Stimulated activated CD8-positive, alpha-beta memory T cell treated with anti-CD3 and anti-CD28 coated beads, Interleukin-2, amount 100 ng/mL, for 48 hours (primary cell): ENCODE measurements around the gene SAMHD1.
"Not testable (repeated sequence)": the region's sequence is repeated elsewhere in the genome, so short reads cannot be mapped to it uniquely, and the experiment has no call there.

Experiments used
- DNase-seq, 2 donors: peaks; one replicate each; pipeline ENCODE4 v3.0.0-alpha.2; 2020; ENCODE audit warnings: low read depth in 2 of 2

SAMHD1 gene

DNA sequence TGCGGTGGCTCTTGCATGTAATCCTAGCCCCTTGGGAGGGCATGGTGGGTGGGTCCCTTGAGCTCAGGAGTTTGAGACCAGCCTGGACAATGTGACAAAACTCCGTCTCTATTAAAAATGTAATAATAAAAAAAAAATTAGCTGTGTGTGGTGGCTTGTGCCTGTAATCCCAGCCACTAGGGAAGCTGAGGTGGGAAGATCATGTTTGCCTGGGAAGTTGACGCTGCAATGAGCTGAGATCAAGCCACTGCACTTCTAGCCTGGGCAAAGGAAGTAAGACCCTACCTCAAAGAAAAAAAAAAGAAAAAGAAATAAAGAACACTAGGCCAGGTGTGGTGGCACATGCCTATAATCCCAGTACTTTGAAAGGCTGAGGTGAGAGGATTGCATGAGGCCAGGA is 4.5 kb upstream of the SAMHD1 start:
- DNase-seq: no peak

DNA sequence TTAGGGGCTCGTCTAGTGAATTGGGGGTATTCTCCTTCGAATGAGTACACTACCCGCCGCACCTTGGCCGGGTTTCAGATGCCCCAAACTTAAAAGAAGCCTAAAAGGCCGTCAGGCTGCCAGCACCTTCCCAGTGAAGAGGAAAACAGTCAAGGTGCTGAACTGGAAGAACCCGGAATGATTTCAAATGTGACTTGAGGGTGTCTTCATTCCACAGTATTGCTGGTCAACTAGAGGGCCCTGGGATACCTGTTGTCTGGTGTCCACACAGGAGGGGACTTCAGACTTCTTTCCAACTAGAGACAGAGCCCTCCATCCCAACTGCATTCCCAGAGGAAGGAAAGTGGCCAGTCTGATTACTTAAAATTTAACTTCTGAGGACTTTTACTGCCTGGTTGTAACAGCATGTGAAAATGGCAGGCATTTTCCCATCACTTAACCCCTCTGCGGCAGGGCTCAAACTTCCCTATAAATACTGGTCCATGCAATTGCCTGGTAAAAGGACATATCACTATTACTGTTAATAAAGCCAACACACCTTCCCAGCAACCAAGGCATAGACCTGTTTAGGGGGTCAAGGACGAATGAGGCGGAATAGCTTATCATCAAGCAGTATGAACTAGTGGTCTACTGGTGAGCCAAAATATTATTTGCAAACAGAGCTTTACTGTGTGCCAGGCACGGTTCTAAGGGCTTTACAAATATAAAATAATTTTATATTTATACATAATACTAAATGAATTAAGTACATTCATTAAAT is 651 bp upstream of the SAMHD1 start:
- no peak for DNase-seq

DNA sequence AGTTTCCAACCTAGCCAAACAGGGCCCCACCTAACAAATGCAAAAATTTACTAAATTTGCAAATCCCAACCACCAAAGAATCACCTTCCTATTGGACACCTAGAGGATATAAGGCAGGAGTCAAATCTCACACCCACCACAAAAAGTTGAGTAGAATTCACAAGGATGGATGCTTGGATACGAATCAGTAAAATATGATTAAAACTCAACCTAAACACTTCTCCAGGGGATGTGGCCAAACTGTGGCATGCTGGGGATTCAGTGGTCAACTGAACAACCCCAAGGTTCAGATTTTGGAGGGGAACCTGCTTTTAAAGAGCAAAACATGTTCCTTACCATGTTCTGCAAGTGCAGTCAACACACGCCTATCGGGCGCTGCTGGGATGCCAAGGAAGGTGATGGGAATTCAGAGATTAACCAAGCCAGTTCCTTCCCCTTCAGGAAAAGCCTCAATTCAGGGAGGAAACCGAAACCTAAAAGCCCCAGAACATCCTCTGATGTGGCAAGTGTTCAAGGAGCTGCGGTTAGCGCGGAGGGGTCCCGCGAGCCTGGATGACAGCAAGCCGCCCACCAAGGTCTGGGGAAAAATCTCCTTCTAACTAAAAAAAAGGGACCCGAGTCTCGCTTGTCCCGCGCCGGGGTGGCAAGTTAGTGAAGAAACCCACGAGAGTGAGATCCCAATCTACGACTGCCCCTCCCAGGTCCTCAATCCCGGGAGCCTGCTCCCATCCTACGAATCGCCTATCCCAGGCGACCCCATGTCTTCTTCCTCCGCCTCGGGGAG is 902 bp downstream of the SAMHD1 start:
- DNase-seq: peak in 1 of 2 donors; percentile 18

DNA sequence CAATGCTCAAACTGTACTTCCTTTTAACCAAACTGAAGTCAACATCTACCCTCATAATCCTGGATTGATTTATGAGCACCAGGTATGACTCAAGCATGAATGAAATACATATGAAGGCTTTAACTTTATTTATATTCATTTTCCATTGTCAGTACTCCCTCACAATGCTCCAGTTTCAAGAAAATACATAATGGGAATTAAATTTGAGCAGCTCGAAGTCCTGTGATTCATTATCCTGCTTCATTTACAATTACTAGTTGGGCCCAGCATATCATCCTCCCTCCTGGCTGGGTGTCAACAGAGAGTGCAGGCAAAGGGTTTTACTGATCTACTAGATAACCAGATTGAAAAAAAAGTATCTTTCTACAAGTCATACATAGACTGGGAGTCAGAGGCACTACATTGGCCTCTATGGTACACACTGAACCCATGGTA is 10.1 kb downstream of the SAMHD1 start:
- no peak for DNase-seq

- DNase-seq: no peak
These were observed 14.1 kb downstream of the SAMHD1 start for GRCh38 chr20:36937402-36937770.

DNA sequence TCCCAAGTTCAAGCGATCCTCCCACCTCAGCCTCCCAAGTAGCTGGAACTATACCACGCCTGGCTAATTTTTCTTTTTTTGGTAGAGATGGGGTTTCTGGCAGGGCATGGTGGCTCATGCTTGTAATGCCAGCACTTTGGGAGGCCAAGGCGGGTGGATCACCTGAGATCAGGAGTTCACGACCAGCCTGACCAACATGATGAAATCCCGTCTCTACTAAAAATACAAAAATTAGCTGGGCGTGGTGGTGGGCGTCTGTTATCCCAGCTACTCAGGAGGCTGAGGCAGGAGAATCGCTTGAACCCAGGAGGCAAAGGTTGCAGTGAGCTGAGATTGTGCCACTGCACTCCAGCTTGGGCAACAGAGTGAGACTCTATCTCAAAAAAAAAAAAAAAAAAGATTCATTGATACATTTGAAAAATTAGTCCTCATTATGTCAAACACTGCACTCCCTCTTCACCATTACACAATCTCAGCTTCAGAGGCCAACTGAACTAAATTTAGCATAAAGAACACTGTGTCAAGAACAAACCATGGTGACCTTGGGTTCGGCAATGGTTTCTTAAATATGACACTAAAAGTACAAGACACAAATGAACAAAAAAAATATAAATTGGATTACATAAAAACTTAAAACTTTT is 14.6 kb downstream of the SAMHD1 start:
- DNase-seq: not testable (repeated sequence)

- DNase-seq: no peak
These were observed 15.2 kb downstream of the SAMHD1 start for GRCh38 chr20:36936341-36936740.

GRCh38 chr20:36933571-36933970 is 17.9 kb downstream of the SAMHD1 start:
- DNase-seq: not testable (repeated sequence)

DNA sequence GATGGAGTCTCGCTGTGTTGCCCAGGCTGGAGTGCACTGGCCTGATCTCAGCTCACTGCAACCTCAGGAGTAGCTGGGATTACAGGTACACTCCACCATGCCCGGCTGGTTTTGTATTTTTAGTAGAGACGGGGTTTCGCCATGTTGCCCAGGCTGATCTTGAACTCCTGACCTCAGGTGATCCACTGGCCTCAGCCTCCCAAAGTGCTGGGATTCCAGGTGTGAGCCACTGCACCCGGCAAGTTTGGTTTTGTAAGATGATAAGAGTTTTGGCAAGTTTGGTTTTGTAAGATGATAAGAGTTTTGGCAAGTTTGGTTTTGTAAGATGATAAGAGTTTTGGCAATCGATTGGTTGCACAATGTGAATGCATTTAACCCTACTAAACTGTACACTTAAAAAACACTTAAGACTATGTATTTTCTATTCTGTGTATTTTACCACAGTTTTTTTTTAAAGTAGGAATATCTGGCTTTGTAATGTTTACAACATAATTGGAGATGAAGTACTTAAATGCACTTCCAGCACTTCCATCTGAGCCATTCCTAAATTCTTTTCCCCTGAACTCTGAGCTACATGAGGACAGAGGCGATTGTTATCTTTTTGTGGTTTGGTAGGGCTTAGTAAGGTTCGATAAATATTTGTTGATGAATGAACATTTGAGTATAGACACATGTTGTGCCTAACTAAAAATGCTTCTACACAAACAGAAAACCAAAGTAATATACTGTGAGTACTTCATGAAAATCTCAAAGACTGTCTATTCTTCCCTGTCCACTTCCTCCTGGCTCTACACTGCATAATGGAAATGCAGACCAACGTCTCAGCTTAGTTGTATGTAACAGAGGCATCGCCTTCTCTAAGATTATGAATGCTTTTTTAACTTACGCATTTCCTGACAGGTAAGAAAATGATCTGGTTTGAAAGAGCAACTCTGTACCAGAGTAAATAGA is 18.8 kb downstream of the SAMHD1 start:
- no peak for DNase-seq

DNA sequence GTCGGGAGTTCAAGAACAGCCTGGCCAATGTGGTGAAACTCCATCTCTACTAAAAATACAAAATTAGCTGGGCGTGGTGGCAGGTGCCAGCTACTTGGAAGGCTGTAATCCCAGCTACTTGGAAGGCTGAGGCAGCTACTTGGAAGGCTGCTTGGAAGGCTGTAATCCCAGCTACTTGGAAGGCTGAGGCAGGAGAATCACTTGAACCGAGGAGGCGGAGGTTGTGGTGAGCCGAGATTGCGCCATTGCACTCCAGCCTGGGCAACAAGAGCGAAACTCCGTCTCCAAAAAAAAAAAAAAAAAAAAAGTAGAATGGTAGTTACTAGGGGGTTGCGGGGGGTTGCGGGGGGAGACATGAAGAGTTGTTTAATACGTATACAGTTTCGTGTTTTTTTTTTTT is 19.4 kb downstream of the SAMHD1 start:
- DNase-seq: not testable (repeated sequence)

- DNase-seq: no peak
These were observed 21.8 kb downstream of the SAMHD1 start for GRCh38 chr20:36929691-36930090.

DNA sequence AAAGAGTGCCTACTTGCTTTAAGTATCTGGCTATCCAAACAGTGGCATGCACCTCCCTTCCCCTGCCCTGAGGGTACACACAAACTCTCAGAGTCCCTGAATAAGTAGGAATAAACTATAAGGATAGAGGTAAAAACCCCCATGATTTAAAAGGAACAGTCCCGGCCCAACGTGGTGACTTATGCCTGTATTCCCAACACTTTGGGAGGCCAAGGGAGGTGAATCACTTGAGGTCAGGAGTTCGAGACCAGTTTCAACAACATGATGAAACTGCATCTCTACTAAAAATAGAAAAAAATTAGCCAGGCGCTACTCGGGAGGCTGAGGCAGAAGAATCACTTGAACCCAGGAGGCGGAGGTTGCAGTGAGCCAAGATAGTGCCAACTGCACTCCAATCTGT is 22.2 kb downstream of the SAMHD1 start:
- no peak for DNase-seq

DNA sequence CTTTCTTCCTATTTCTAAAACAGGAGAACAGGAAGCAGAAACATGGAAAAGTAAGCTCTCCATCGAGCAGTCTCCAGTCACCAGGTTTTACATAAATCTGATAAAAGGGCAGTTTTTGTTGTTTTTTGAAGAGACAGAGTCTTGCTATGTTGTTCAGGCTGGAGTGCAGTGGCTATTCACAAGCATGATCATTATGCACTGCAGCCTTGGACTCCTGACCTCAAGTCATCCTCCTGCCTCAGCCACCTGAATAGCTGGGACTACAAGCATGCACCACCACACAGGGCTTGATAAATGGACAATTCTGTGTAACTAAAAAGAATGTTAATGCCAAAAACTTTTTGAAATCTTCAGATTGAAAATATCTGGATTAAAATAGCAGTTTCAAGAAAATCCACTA is 23.8 kb downstream of the SAMHD1 start:
- no peak for DNase-seq

DNA sequence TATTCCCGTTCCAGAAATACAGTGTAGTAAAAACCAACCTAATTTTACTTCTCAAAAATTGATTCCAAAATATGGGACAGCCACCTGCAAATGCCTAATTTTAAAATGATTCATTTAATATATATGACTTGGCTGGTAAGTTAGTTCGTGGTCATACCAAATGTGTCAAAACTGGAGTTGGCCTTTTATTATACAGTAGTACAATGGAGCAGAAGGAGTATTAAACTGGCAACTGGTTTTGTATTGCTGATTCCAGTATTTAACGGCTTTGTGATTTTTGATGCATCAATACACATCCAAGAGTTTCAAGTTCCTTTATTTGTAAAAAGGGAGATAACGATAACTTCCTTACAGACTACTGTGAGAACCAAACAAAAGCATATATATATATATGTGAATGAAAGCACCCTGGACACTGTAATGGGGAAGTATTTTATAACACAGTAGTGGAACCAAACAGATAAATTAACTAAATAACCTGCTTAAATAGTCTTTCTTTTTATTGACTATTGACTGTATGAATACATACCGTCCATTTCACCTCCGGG is 24.8 kb downstream of the SAMHD1 start:
- DNase-seq: no peak

GRCh38 chr20:36925234-36925633 is 26.3 kb downstream of the SAMHD1 start:
- no peak for DNase-seq

DNA sequence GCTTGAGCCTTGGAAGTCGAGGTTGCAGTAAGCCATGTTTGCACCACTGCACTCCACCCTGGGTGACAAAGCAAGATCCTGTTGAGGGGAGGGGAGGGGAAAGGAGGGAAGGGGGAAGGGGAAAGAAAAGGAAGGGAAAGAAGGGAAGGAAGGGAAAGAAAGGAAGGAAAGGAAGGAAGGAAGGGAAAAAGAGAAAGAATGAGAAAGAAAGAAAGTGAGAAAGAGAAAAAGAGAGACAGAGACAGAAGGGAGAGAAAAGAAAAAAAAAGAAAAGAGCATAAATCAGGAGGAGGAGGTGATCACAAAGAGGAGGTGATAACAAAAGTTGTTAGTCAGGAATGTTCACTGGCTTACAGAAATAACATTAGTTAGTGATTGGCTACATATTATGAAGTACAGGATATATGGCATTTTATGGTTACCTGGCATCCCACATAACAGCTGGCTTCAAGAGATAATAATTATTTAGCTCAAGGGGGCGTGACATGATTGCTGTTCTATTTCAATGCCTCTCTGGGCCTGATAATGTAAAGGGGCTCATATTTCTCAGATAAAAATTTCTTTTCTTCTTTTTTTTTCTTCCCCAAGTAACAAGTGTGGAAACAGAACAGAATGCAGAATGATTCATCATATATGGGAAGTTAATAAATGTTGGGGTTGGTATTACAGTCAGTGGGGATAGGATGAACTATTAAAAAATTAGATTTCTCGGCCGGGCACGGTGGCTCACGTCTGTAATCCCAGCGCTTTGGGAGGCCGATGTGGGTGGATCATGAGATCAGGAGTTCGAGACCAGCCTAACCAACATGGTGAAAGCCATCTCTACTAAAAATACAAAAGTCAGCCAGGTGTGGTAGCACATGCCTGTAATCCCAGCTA is 27.1 kb downstream of the SAMHD1 start:
- no peak for DNase-seq

DNA sequence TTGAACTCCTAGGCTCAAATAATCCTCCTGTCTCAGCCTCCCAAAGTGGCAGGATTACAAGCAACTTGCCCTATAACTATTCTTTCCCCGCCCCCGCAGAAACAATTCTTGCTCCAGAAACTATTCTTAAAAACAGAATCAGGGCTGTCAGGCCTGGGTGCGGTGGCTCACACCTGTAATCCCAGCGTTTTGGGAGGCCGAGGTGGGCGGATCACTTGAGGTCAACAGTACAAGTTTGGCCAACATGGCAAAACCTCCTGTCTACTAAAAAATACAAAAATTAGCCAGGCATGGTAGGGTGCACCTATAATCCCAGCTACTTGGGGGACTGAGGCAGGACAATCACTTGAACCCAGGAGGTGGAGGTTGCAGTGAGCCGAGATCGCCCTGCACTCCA is 31.2 kb downstream of the SAMHD1 start:
- no peak for DNase-seq

GRCh38 chr20:36919715-36920333 is 31.7 kb downstream of the SAMHD1 start:
- no peak for DNase-seq

DNA sequence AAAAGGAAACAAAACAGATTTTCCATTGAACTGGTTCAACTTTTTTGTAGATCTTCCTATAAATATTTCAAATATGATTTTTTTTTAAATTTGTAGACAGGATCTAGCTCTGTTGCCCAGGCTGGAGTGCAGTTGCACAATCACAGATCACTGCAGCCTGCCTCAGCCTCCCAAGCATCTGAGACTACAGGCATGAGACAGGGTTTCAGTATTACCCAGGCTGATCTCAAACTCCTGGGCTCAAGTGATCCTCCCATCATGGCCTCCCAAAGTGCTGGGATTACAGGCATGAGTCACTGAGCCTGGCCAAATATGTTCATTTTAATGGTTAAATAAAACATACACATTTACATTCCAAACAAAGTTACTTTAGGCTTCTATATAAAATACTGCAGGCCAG is 33.6 kb downstream of the SAMHD1 start:
- DNase-seq: no peak

GRCh38 chr20:36917240-36917639 is 34.3 kb downstream of the SAMHD1 start:
- no peak for DNase-seq
